CD4-positive, alpha-beta memory T cell (primary cell): ENCODE results near the gene TCF3. TPM values are rescaled to one million over a fixed set of nuclear protein-coding genes. Genes with fewer than 3 reads are reported as not detected.
A peak's percentile ranks its signal among the peaks of the same experiment; 100 is the strongest.
"Not testable (repeated sequence)": the region's sequence is repeated elsewhere in the genome, so short reads cannot be mapped to it uniquely, and the experiment has no call there.

Source experiments
- CTCF ChIA-PET: fragments of 350-600 bp; sonication (Branson Sonifier 250); formaldehyde crosslinking; loops from one replicate; lab custom pipeline; 2021; ENCODE audit warnings: inconsistent platforms; ENCODE audit not compliant: partially characterized antibody; lab: Charles Lee
- POLR2A ChIA-PET: fragments of 350-600 bp; sonication (Branson Sonifier 250); formaldehyde crosslinking; loops from one replicate; lab custom pipeline; 2021; ENCODE audit not compliant: partially characterized antibody; lab: Charles Lee
- DNase-seq, 5 donors: peaks; one replicate each; pipeline versions ENCODE4 v3.0.0 to v3.0.0-alpha.2; 2020 to 2022; ENCODE audit warnings: mixed read lengths in 1 of 5
- H3K27ac ChIP-seq: one replicate; pipeline ENCODE4 v1.7.0; 2013; ENCODE audit warnings: low read depth, low read length
- H3K27me3 ChIP-seq: 2 replicates; pipeline ENCODE4 v1.7.0; 2013; ENCODE audit warnings: mild to moderate bottlenecking, low read length, moderate library complexity; ENCODE audit not compliant: insufficient read depth
- H3K36me3 ChIP-seq: 2 replicates; pipeline ENCODE4 v1.7.0; 2013; ENCODE audit warnings: mild to moderate bottlenecking, low read length, moderate library complexity; ENCODE audit not compliant: insufficient read depth
- H3K4me1 ChIP-seq: 2 replicates; pipeline ENCODE4 v1.7.0; 2013; ENCODE audit warnings: mild to moderate bottlenecking, low read length, moderate library complexity; ENCODE audit not compliant: insufficient read depth
- H3K4me3 ChIP-seq, 2 donors: one replicate each; pipeline ENCODE4 v1.7.0; 2013; ENCODE audit warnings: low read length in 2 of 2, mild to moderate bottlenecking in 1 of 2
- H3K9me3 ChIP-seq, 2 donors: one replicate each; pipeline ENCODE4 v1.7.0; 2013; ENCODE audit warnings: low read length in 2 of 2, control low read depth in 1 of 2; ENCODE audit not compliant: control insufficient read depth in 1 of 2
- H3K27ac Mint-ChIP-seq, 7 donors: one replicate each; pipeline ENCODE4 v1.8.0; 2020 to 2021; ENCODE audit warnings: mixed read lengths in 7 of 7, mild to moderate bottlenecking in 6 of 7, inconsistent platforms in 3 of 7, moderate library complexity in 3 of 7
- H3K27me3 Mint-ChIP-seq, 2 donors: one replicate each; pipeline ENCODE4 v1.8.0; 2020 to 2021; ENCODE audit warnings: mixed read lengths in 2 of 2
- H3K36me3 Mint-ChIP-seq, 2 donors: one replicate each; pipeline ENCODE4 v1.8.0; 2020 to 2021; ENCODE audit warnings: mixed read lengths in 2 of 2, inconsistent platforms in 1 of 2, mild to moderate bottlenecking in 1 of 2
- H3K4me1 Mint-ChIP-seq, 4 donors: one replicate each; pipeline ENCODE4 v1.8.0; 2020 to 2021; ENCODE audit warnings: mixed read lengths in 4 of 4, mild to moderate bottlenecking in 1 of 4
- H3K4me3 Mint-ChIP-seq, 8 donors: one replicate each; pipeline ENCODE4 v1.8.0; 2020 to 2021; ENCODE audit warnings: mixed read lengths in 8 of 8, mild to moderate bottlenecking in 7 of 8, moderate library complexity in 6 of 8, inconsistent platforms in 3 of 8
- H3K9me3 Mint-ChIP-seq, 8 donors: one replicate each; pipeline ENCODE4 v1.8.0; 2020 to 2021; ENCODE audit warnings: mixed read lengths in 8 of 8, mild to moderate bottlenecking in 5 of 8, inconsistent platforms in 3 of 8, moderate library complexity in 1 of 8
- intact Hi-C: fragments of 100-400 bp; cut with micrococcal nuclease; formaldehyde crosslinking; loops from one replicate; pipeline ENCODE4 v1.15.1; 2023
- polyA plus RNA-seq, 2 donors: library from polyadenylated mRNA; unstranded; fragments of 300-500 nt; fragmentation: Illumina TruSeq; gene quantifications; one replicate each; pipeline ENCODE4 v1.2.3, GENCODE V29; 2021
- total RNA-seq, 2 experiments: library from RNA; stranded (reverse); gene quantifications; one replicate each; pipeline ENCODE4 v1.2.3, GENCODE V29; 2021

Gene TCF3
- total and polyA plus RNA-seq, 4 experiments from 2014 or later: 1.8 to 75.7 (median 42.6) TPM

DNA sequence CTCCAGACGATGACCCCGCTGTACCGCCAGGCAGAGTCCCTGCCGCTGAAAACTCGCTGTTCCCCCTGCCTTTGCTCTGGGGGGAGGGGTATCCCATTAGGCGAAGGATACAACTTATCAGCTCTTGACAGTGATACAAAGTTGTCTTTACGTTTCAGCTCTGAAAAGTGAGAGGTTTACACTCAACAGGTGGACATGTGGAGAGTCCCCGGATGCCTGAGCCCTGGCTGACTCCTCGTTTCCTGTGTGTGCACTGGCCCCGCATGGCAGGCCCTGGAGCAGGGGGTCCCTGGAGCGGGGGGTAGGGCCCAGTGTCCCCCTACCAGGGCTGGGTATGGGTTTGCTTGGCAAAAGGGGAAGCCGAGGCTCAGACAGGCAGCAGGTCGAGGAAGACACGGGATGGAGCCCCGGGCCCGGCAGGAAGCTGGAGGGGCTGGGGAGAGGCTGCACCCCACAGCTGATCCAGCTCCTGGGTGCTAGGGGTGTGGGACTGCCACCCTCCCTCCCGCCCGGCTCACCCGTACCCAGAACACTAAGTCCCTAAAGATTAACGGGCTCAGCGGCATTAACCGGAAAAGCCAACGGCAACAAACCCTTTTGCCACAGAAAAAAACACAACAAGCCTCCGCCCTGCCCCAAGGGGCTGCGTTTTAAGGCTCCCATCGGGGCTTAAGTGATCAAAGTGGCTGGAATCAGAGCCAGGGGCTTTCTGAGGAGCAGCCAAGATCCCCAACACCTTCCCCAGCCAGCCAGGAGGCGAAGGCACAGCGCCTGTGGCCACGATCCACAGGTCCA, 5.6 kb downstream of the TCF3 start:
- no peaks in the 10 kb centered on the region for H3K9me3 ChIP-seq
- H3K27ac ChIP-seq: no peak overlapping the region
- Mint-ChIP-seq H3K9me3 (peaks cover 0 to 5% (median 0%) of the 10 kb centered on the region in 8 donors), H3K27ac (no peak overlapping the region), H3K4me1 (peaks cover 6 to 18% (median 10%) of the 10 kb centered on the region in 4 donors), H3K36me3 (peaks cover 3 to 26% of the 10 kb centered on the region in 2 donors), H3K27me3 (peaks cover 0 to 3% of the 10 kb centered on the region in 2 donors), H3K4me3 (no peak overlapping the region)
- ChIA-PET POLR2A (no interaction called here), CTCF (no interaction called here)
- no peaks in the 10 kb centered on the region for H3K27me3 ChIP-seq
- peaks cover 17% of the 10 kb centered on the region for H3K4me1 ChIP-seq
- intact Hi-C loops: no loop called here
- H3K4me3 ChIP-seq: no peak overlapping the region
- DNase-seq: no peak
- H3K36me3 ChIP-seq: no peaks in the 10 kb centered on the region

- Mint-ChIP-seq H3K4me3 (no peak overlapping the region), H3K36me3 (peaks cover 4 to 25% of the 10 kb centered on the region in 2 donors), H3K4me1 (peaks cover 6 to 16% (median 8%) of the 10 kb centered on the region in 4 donors), H3K27ac (no peak overlapping the region), H3K9me3 (peaks cover 0 to 3% (median 0%) of the 10 kb centered on the region in 8 donors), H3K27me3 (peaks cover 0 to 3% of the 10 kb centered on the region in 2 donors)
- ChIA-PET CTCF (no interaction called here), POLR2A (no interaction called here)
- DNase-seq: no peak
- intact Hi-C loops: no loop called here
- no peaks in the 10 kb centered on the region for H3K36me3 ChIP-seq
- H3K4me3 ChIP-seq: no peak overlapping the region
- peaks cover 15% of the 10 kb centered on the region for H3K4me1 ChIP-seq
- H3K27ac ChIP-seq: no peak overlapping the region
- H3K9me3 ChIP-seq: no peaks in the 10 kb centered on the region
- no peaks in the 10 kb centered on the region for H3K27me3 ChIP-seq
These were observed 6.3 kb downstream of the TCF3 start for GRCh38 chr19:1646149-1646548.

GRCh38 chr19:1645299-1645698, 7.1 kb downstream of the TCF3 start:
- H3K9me3 ChIP-seq: no peaks in the 10 kb centered on the region
- H3K4me1 Mint-ChIP-seq: peaks cover 0 to 7% (median 1%) of the 10 kb centered on the region in 4 donors
- no peaks in the 10 kb centered on the region for H3K9me3 Mint-ChIP-seq
- H3K27ac Mint-ChIP-seq: no peak overlapping the region
- no peak overlapping the region for H3K27ac ChIP-seq
- H3K27me3 Mint-ChIP-seq: no peaks in the 10 kb centered on the region
- intact Hi-C loops: no loop called here
- CTCF ChIA-PET: no interaction called here
- H3K36me3 ChIP-seq: no peaks in the 10 kb centered on the region
- no peak overlapping the region for H3K4me3 ChIP-seq
- no peak for DNase-seq
- peaks cover 4 to 19% of the 10 kb centered on the region in 2 donors for H3K36me3 Mint-ChIP-seq
- peaks cover 7% of the 10 kb centered on the region for H3K4me1 ChIP-seq
- POLR2A ChIA-PET: no interaction called here
- no peak overlapping the region for H3K4me3 Mint-ChIP-seq
- H3K27me3 ChIP-seq: no peaks in the 10 kb centered on the region

GRCh38 chr19:1644070-1644469, 8.3 kb downstream of the TCF3 start:
- H3K9me3 ChIP-seq: no peaks in the 10 kb centered on the region
- no peaks in the 10 kb centered on the region for H3K27me3 ChIP-seq
- H3K36me3 Mint-ChIP-seq: peaks cover 8 to 23% of the 10 kb centered on the region in 2 donors
- peaks cover 4% of the 10 kb centered on the region for H3K36me3 ChIP-seq
- POLR2A ChIA-PET: interaction anchor here (0.7 kb wide), 1 partner anchor 859 kb away, joined by 3 read pairs; no protein-coding TSS in a partner anchor
- DNase-seq: no peak
- intact Hi-C loops: no loop called here
- H3K27ac ChIP-seq: no peak overlapping the region
- H3K4me1 Mint-ChIP-seq: peaks cover 0 to 4% (median under 1%) of the 10 kb centered on the region in 4 donors
- H3K4me1 ChIP-seq: peaks cover 3% of the 10 kb centered on the region
- H3K9me3 Mint-ChIP-seq: no peaks in the 10 kb centered on the region
- no peaks in the 10 kb centered on the region for H3K27me3 Mint-ChIP-seq
- CTCF ChIA-PET: interaction anchor here (0.8 to 1.1 kb wide), 4 partner anchors 18 to 182 kb away, joined by 3 to 4 read pairs (median 3); no protein-coding TSS in a partner anchor
- no peak overlapping the region for H3K4me3 Mint-ChIP-seq
- no peak overlapping the region for H3K27ac Mint-ChIP-seq
- H3K4me3 ChIP-seq: no peak overlapping the region

DNA sequence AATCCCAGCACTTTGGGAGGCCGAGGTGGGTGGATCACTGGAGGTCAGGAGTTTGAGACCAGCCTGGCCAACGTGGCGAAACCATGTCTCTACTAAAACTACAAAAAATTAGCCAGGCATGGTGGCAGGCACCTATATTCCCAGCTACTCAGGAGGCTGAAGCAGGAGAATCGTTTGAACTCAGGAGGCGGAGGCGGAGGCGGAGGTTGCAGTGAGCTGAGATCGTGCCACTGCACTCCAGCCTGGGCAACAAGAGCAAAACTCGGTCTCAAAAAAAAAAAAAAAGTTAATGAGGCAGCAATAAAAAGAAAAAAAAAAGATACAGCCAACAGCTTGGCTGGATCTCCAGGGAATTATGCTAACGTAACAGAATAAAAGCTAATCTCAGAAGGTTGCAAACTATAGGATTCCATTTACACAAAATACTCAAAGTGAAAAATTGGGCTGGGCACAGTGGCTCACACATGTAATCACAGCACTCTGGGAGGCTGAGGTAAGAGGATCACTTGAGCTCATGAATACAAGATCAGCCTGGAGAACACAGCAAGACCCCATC, 11.4 kb downstream of the TCF3 start:
- H3K36me3 Mint-ChIP-seq: peaks cover 15 to 25% of the 10 kb centered on the region in 2 donors
- intact Hi-C loops, H3K4me1 Mint-ChIP-seq, H3K9me3 ChIP-seq, H3K27me3 Mint-ChIP-seq, H3K4me1 ChIP-seq, POLR2A ChIA-PET, H3K36me3 ChIP-seq, H3K27me3 ChIP-seq, H3K27ac ChIP-seq, H3K4me3 Mint-ChIP-seq, H3K9me3 Mint-ChIP-seq, DNase-seq, H3K4me3 ChIP-seq: not testable (repeated sequence)
- CTCF ChIA-PET: interaction anchor here (0.6 to 1.1 kb wide), 2 partner anchors 48 to 201 kb away, joined by 3 read pairs; partner anchors contain the start of gene MBD3
- peak overlapping the region in 1 of 7 donors; percentile 31 for H3K27ac Mint-ChIP-seq

DNA sequence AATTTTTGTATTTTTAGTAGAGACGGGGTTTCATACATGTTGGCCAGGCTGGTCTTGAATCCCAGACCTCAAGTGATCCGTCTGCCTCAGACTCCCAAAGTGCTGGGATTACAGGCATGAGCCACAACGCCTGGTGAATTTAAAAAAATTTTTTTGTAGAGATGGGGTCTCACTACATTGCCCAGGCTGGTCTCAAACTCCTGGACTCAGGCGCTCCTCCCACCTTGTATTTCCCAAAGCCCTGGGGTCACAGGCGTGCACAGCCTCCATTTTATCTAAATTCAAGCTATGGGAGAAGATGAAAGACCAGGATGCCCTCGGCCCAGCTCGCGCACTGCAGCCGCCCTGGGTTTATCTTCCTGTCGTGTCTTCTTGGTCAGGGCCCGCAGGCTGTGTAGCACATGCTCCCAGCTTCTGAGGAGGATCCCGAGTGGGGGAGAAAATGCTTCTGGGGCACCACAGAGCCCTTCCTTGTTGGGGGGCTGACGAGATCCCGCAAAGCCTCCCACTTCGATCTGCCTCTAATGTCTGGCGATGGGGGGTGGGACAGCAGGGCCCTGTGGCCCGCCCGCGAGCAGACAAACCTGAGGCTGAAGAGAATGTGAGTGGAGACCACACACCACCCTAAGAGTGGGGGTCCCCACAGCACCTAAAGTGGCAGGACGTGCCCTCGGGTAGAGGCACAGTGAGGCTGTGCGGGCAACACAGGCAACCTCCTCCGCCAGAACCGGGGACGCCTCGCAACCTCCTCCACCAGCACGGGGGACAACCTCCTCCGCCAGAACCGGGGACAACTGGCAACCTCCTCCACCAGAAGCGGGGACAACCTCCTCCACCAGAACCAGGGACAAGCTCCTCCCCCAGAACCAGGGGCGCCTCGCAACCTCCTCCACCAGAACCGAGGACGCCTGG, 15.8 kb downstream of the TCF3 start:
- Mint-ChIP-seq H3K27me3 (no peaks in the 10 kb centered on the region), H3K4me1 (peaks cover 0 to 5% (median 2%) of the 10 kb centered on the region in 4 donors), H3K4me3 (no peak overlapping the region), H3K9me3 (no peaks in the 10 kb centered on the region), H3K27ac (no peak overlapping the region), H3K36me3 (peaks cover 20 to 21% of the 10 kb centered on the region in 2 donors)
- Histone ChIP-seq H3K36me3 (peaks cover 24% of the 10 kb centered on the region), H3K27me3 (no peaks in the 10 kb centered on the region), H3K4me3 (no peak overlapping the region), H3K4me1 (no peaks in the 10 kb centered on the region), H3K9me3 (no peaks in the 10 kb centered on the region), H3K27ac (no peak overlapping the region)
- peak in 1 of 5 donors; percentile 16 for DNase-seq
- ChIA-PET CTCF (no interaction called here), POLR2A (interaction anchor here (0.7 kb wide), 1 partner anchor 15 kb away, joined by 3 read pairs; no protein-coding TSS in a partner anchor)
- intact Hi-C loops: no loop called here

GRCh38 chr19:1634938-1635243, 17.5 kb downstream of the TCF3 start:
- Mint-ChIP-seq H3K9me3 (no peaks in the 10 kb centered on the region), H3K27ac (no peak overlapping the region), H3K36me3 (peaks cover 19 to 20% of the 10 kb centered on the region in 2 donors), H3K4me1 (peaks cover 0 to 5% (median 2%) of the 10 kb centered on the region in 4 donors), H3K4me3 (no peak overlapping the region), H3K27me3 (no peaks in the 10 kb centered on the region)
- no peak overlapping the region for H3K27ac ChIP-seq
- no peaks in the 10 kb centered on the region for H3K9me3 ChIP-seq
- intact Hi-C loops: no loop called here
- CTCF ChIA-PET: no interaction called here
- no peaks in the 10 kb centered on the region for H3K27me3 ChIP-seq
- H3K4me3 ChIP-seq: no peak overlapping the region
- peak in 1 of 5 donors; percentile 6 for DNase-seq
- H3K36me3 ChIP-seq: peaks cover 23% of the 10 kb centered on the region
- no peaks in the 10 kb centered on the region for H3K4me1 ChIP-seq
- POLR2A ChIA-PET: no interaction called here
